Measurements from ENCODE around the gene SLC2A13.

SLC2A13 gene

DNA sequence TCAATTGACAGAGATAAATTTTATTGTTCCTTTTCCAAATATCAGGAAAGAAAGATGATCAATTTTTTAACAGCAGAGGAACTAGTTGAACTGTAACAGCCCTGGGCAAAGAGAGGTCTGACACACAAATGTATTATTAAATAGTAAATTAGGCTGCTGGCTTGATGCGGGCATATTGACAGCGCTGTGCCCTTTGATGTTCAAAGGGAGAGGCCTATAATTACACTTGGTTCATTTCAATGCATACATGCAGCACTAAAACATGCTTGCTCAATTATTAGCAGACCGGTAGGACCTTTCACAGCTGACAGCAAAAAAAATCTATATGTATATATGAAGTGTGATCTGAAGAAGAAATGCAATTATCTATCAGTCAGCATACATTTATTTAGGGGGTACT is 219.8 kb downstream of the SLC2A13 start:
- no peaks in the 10 kb centered on the region for H3K27me3 ChIP-seq (ENCODE audit: insufficient read depth, low read depth, severe bottlenecking)
- H3K27ac ChIP-seq: no peak overlapping the region
- H3K9me3 ChIP-seq (ENCODE audit: severe bottlenecking): no peaks in the 10 kb centered on the region
- TF ChIP-seq, protein P1, sequence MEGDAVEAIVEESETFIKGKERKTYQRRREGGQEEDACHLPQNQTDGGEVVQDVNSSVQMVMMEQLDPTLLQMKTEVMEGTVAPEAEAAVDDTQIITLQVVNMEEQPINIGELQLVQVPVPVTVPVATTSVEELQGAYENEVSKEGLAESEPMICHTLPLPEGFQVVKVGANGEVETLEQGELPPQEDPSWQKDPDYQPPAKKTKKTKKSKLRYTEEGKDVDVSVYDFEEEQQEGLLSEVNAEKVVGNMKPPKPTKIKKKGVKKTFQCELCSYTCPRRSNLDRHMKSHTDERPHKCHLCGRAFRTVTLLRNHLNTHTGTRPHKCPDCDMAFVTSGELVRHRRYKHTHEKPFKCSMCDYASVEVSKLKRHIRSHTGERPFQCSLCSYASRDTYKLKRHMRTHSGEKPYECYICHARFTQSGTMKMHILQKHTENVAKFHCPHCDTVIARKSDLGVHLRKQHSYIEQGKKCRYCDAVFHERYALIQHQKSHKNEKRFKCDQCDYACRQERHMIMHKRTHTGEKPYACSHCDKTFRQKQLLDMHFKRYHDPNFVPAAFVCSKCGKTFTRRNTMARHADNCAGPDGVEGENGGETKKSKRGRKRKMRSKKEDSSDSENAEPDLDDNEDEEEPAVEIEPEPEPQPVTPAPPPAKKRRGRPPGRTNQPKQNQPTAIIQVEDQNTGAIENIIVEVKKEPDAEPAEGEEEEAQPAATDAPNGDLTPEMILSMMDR (IDR thresholded peaks at IDR 0.05; ENCODE audit: low read depth, low read length): no peak
- no peaks in the 10 kb centered on the region for H3K36me3 ChIP-seq
- no peak overlapping the region for H3K4me3 ChIP-seq (ENCODE audit: low read depth, low read length)
- no peak for DNase-seq

DNA sequence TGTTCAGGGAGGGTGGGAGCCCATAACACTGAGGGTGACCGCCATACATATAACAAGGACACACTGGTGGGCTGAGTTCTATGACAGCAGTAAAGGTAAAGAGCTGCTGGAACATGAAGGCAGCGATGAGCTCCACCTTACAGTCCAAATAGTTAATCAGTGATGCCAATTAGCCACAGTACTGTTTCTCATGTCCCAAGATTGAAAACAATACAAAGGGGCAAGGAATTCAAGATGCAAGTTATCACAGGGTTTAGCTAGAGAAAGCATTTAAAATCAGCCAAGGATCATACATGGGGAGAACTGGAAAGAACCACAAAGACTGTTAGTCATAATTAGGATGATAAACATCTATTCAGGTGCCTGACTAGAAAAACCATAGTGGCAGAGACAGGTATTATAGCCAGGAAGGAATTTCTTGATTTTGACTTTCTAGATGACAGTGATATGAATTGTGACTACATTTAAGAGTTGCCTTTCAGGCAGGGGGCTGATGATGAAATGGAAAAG is 221.2 kb downstream of the SLC2A13 start:
- H3K36me3 ChIP-seq: no peaks in the 10 kb centered on the region
- H3K4me3 ChIP-seq (ENCODE audit: low read depth, low read length): no peak overlapping the region
- no peak overlapping the region for H3K27ac ChIP-seq
- TF ChIP-seq, protein P1 (IDR thresholded peaks at IDR 0.05; ENCODE audit: low read depth, low read length): no peak
- no peaks in the 10 kb centered on the region for H3K27me3 ChIP-seq (ENCODE audit: insufficient read depth, low read depth, severe bottlenecking)
- no peaks in the 10 kb centered on the region for H3K9me3 ChIP-seq (ENCODE audit: severe bottlenecking)
- DNase-seq: no peak

DNA sequence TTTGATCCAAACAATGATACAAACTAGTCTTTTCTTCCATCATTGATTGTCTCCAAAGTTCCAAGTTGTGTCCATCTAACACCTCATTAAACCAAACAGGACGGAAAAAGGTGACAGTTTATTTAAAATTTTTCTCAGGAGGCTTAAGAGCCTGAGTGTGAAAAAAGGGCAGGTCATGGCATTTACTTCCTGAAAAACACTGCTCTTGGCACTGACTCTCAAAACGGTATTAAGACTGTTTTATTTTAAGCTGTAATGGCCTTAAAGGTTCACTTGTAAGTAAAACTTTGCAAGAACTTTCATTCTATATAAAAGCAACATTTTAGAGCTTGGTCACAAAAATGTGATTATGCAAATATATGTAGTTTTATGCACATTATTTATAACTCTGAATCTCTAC is 222.5 kb downstream of the SLC2A13 start:
- Histone ChIP-seq H3K27ac (no peak overlapping the region), H3K9me3 (ENCODE audit: severe bottlenecking) (no peaks in the 10 kb centered on the region), H3K36me3 (no peaks in the 10 kb centered on the region), H3K27me3 (ENCODE audit: insufficient read depth, low read depth, severe bottlenecking) (no peaks in the 10 kb centered on the region), H3K4me3 (ENCODE audit: low read depth, low read length) (no peak overlapping the region)
- DNase-seq: no peak
- TF ChIP-seq, protein P1 (IDR thresholded peaks at IDR 0.05; ENCODE audit: low read depth, low read length): no peak

DNA sequence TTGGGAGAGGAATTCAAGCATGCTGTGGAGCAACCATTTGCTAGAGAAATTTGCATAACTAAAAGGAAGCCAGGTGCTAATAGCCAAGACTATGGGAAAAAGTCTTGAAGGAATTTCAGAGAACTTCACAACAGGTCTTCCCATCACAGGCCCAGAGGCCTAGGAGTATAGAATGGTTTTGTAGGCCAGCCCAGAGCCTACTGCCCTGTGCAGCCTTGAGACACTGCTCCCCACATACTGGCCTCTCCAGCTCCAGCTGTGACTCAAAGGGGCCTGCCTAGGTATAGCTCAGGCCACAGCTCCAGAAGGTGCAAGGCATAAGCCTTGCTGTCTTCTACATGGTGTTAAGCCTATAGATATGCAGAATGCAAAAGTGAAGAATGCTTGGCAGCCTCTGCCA is 227.1 kb downstream of the SLC2A13 start:
- Histone ChIP-seq H3K36me3 (no peaks in the 10 kb centered on the region), H3K4me3 (ENCODE audit: low read depth, low read length) (no peak overlapping the region), H3K9me3 (ENCODE audit: severe bottlenecking) (no peaks in the 10 kb centered on the region), H3K27me3 (ENCODE audit: insufficient read depth, low read depth, severe bottlenecking) (no peaks in the 10 kb centered on the region), H3K27ac (no peak overlapping the region)
- DNase-seq: no peak
- TF ChIP-seq, protein P1 (IDR thresholded peaks at IDR 0.05; ENCODE audit: low read depth, low read length): no peak

DNA sequence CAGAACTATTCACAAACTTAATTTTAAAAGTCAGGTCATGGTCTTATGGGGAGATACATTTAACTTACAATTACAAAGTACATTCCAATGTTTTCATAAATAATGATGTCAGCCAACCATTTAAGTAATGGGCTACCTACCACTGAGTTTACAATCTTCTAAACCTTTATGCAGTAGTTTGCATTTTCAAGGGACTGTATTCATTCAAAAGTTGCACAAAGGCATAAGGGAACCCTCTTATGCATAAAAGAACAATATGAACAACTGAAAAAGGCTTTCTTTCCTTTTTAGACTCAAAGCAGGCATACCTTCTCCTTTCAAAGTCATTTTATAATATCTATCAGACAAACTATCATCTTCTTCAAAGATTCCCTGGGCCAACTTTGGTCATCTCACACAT is 230.2 kb downstream of the SLC2A13 start:
- TF ChIP-seq, protein P1 (IDR thresholded peaks at IDR 0.05; ENCODE audit: low read depth, low read length): no peak
- H3K9me3 ChIP-seq (ENCODE audit: severe bottlenecking): no peaks in the 10 kb centered on the region

DNA sequence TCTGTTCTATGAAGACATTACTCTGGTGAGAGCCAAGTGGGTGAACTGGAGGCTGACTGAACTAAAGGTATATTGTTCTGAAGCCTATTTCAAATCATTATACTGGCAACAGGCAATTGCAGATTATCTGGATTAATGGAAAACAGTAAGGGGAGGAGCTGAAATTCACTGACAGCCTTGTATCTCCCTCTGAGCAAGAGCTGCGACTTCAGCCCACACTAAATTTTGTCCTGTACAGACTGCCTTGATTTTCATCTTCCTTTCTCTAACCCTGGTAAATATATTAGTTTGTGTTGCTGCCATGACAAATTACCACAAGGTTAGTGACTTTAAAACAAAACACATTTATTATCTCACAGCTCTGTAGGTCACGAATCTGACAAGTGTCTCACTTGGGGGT is 231.1 kb downstream of the SLC2A13 start:
- H3K9me3 ChIP-seq (ENCODE audit: severe bottlenecking): no peaks in the 10 kb centered on the region
- H3K27ac ChIP-seq: no peak overlapping the region
- no peak for DNase-seq
- TF ChIP-seq, protein P1 (IDR thresholded peaks at IDR 0.05; ENCODE audit: low read depth, low read length): no peak
- no peaks in the 10 kb centered on the region for H3K27me3 ChIP-seq (ENCODE audit: insufficient read depth, low read depth, severe bottlenecking)
- H3K36me3 ChIP-seq: no peaks in the 10 kb centered on the region
- H3K4me3 ChIP-seq (ENCODE audit: low read depth, low read length): no peak overlapping the region

More for the DNA sequence above, 230.2 kb downstream of the SLC2A13 start:
- DNase-seq: no peak
- Histone ChIP-seq H3K4me3 (ENCODE audit: low read depth, low read length) (no peak overlapping the region), H3K36me3 (no peaks in the 10 kb centered on the region), H3K27me3 (ENCODE audit: insufficient read depth, low read depth, severe bottlenecking) (no peaks in the 10 kb centered on the region), H3K27ac (no peak overlapping the region)
